NCI-H1417 treated with DMSO at 0.1 percent for 48 hours (cell line): ENCODE results near the gene DPH6.
"Not testable (repeated sequence)": the region's sequence is repeated elsewhere in the genome, so short reads cannot be mapped to it uniquely, and the experiment has no call there.

Source experiments
- DNase-seq: peaks from one replicate; lab custom pipeline; 2025; lab: John Stamatoyannopoulos, UW

Gene DPH6

GRCh38 chr15:35485411-35485810, 60.6 kb downstream of the DPH6 start:
- no peak for DNase-seq

GRCh38 chr15:35484231-35484945, 61.6 kb downstream of the DPH6 start:
- DNase-seq = no peak

- DNase-seq = no peak
Measured at GRCh38 chr15:35481992-35482391, 64.0 kb downstream of the DPH6 start.

- no peak for DNase-seq
Measured at GRCh38 chr15:35481064-35481463, 64.9 kb downstream of the DPH6 start.

GRCh38 chr15:35479423-35479822, 66.5 kb downstream of the DPH6 start:
- DNase-seq = no peak

- peak; percentile 5 for DNase-seq
Measured at GRCh38 chr15:35477312-35478262, 68.4 kb downstream of the DPH6 start.

- no peak for DNase-seq
Measured at GRCh38 chr15:35471024-35471423, 74.9 kb downstream of the DPH6 start.

- DNase-seq = no peak
Measured at GRCh38 chr15:35470441-35470840, 75.5 kb downstream of the DPH6 start.

GRCh38 chr15:35466476-35466875, 79.5 kb downstream of the DPH6 start:
- DNase-seq = no peak

GRCh38 chr15:35465783-35466182, 80.2 kb downstream of the DPH6 start:
- no peak for DNase-seq

GRCh38 chr15:35460616-35461015, 85.3 kb downstream of the DPH6 start:
- DNase-seq = no peak

- no peak for DNase-seq
Measured at GRCh38 chr15:35458176-35458856, 87.6 kb downstream of the DPH6 start.

- no peak for DNase-seq
Measured at GRCh38 chr15:35455201-35455600, 90.8 kb downstream of the DPH6 start.

GRCh38 chr15:35450492-35450891, 95.5 kb downstream of the DPH6 start:
- DNase-seq = no peak

- no peak for DNase-seq
Measured at GRCh38 chr15:35448294-35448693, 97.7 kb downstream of the DPH6 start.

GRCh38 chr15:35445891-35446290, 100.1 kb downstream of the DPH6 start:
- no peak for DNase-seq

GRCh38 chr15:35444557-35445204, 101.3 kb downstream of the DPH6 start:
- DNase-seq = no peak

GRCh38 chr15:35443376-35443775, 102.6 kb downstream of the DPH6 start:
- DNase-seq = no peak

GRCh38 chr15:35442742-35443141, 103.2 kb downstream of the DPH6 start:
- no peak for DNase-seq

- not testable (repeated sequence) for DNase-seq
Measured at GRCh38 chr15:35441279-35441678, 104.7 kb downstream of the DPH6 start.

- no peak for DNase-seq
Measured at GRCh38 chr15:35440265-35440664, 105.7 kb downstream of the DPH6 start.

- DNase-seq = no peak
Measured at GRCh38 chr15:35439291-35439690, 106.7 kb downstream of the DPH6 start.
